Karpas-422 (cell line): ENCODE results near the gene AP3D1. TPM values are rescaled to one million over a fixed set of nuclear protein-coding genes. Genes with fewer than 3 reads are reported as not detected.

ENCODE experiments used
- DNase-seq: peaks from one replicate; pipeline ENCODE4 v3.0.0-alpha.2; 2015
- H2AFZ ChIP-seq: fragments of 200-600 bp; sonication (generic); 2 replicates; pipeline ENCODE4 v1.6.1; 2014; ENCODE audit warnings: antibody characterized with exemption, low read length, mixed read lengths
- H3K27ac ChIP-seq: fragments of 200-600 bp; sonication (generic); 2 replicates; pipeline ENCODE4 v1.5.1; 2014; ENCODE audit warnings: mild to moderate bottlenecking, low read length, moderate library complexity
- H3K27me3 ChIP-seq: fragments of 200-600 bp; sonication (generic); 2 replicates; pipeline ENCODE4 v1.6.1; 2014; ENCODE audit warnings: low read length, mixed read lengths
- H3K36me3 ChIP-seq: fragments of 200-600 bp; sonication (generic); 2 replicates; pipeline ENCODE4 v1.6.1; 2014; ENCODE audit warnings: low read length, mixed read lengths; ENCODE audit not compliant: insufficient read depth
- H3K4me1 ChIP-seq: fragments of 200-600 bp; sonication (generic); 2 replicates; pipeline ENCODE4 v1.6.1; 2014; ENCODE audit warnings: mild to moderate bottlenecking, low read length, mixed read lengths
- H3K4me2 ChIP-seq: fragments of 200-600 bp; sonication (generic); 2 replicates; pipeline ENCODE4 v1.6.1; 2014; ENCODE audit warnings: low read length, low read depth, mild to moderate bottlenecking; ENCODE audit not compliant: poor library complexity, severe bottlenecking
- H3K4me3 ChIP-seq: fragments of 200-600 bp; sonication (generic); 2 replicates; pipeline ENCODE4 v1.5.1; 2014; ENCODE audit warnings: mild to moderate bottlenecking, antibody characterized with exemption, low read length, mixed read lengths
- H3K79me2 ChIP-seq: fragments of 200-600 bp; sonication (generic); 2 replicates; pipeline ENCODE4 v1.6.1; 2014; ENCODE audit warnings: mild to moderate bottlenecking, low read length, mixed read lengths
- H3K9ac ChIP-seq: fragments of 200-600 bp; sonication (generic); 2 replicates; pipeline ENCODE4 v1.6.0; 2014; ENCODE audit warnings: low read length
- H3K9me2 ChIP-seq: fragments of 200-600 bp; sonication (generic), shearing (Covaris generic); replicated peaks from 2 replicates; pipeline ENCODE4 v1.6.0; 2014; ENCODE audit warnings: mild to moderate bottlenecking, low read length, moderate library complexity; ENCODE audit not compliant: insufficient read depth
- H3K9me3 ChIP-seq: fragments of 300-700, 200-600 bp; sonication (generic); 2 replicates; pipeline ENCODE4 v1.6.1; 2014; ENCODE audit warnings: low read length, mixed read lengths
- H4K20me1 ChIP-seq: fragments of 200-600 bp; sonication (generic); 2 replicates; pipeline ENCODE4 v1.6.1; 2014; ENCODE audit warnings: mild to moderate bottlenecking, antibody characterized with exemption, low read length, low read depth; ENCODE audit not compliant: insufficient read depth
- total RNA-seq: library from RNA; depleted of rRNA; stranded (reverse); fragments of >200 nt; shearing (Covaris generic); gene quantifications from 2 replicates; pipeline ENCODE4 v1.2.3, GENCODE V29; 2014; ENCODE audit warnings: low replicate concordance

AP3D1 gene
- total RNA-seq, 1 experiment from 2014 or later: 82.3 TPM

- Histone ChIP-seq H3K4me1 (no peaks in the 10 kb centered on the region), H3K9me2 (no peaks in the 10 kb centered on the region), H3K27ac (no peak overlapping the region), H3K4me3 (no peak overlapping the region), H3K9me3 (no peaks in the 10 kb centered on the region), H4K20me1 (no peaks in the 10 kb centered on the region), H3K36me3 (peaks cover 7% of the 10 kb centered on the region; the same call in 1 of the 2 replicates), H3K4me2 (no peak overlapping the region), H3K79me2 (no peaks in the 10 kb centered on the region), H3K9ac (no peak overlapping the region), H3K27me3 (no peaks in the 10 kb centered on the region), H2AFZ (no peak overlapping the region)
- no peak for DNase-seq
Observed at GRCh38 chr19:2122982-2123381, 28.4 kb downstream of the AP3D1 start.

- H3K79me2 ChIP-seq: no peaks in the 10 kb centered on the region
- H3K36me3 ChIP-seq: peaks cover 7% of the 10 kb centered on the region; the same call in 1 of the 2 replicates
- H3K9me3 ChIP-seq: no peaks in the 10 kb centered on the region
- no peak for DNase-seq
- no peak overlapping the region for H3K9ac ChIP-seq
- no peaks in the 10 kb centered on the region for H3K9me2 ChIP-seq
- no peak overlapping the region for H3K4me2 ChIP-seq
- H3K27ac ChIP-seq: no peak overlapping the region
- H3K4me1 ChIP-seq: no peaks in the 10 kb centered on the region
- H4K20me1 ChIP-seq: no peaks in the 10 kb centered on the region
- no peaks in the 10 kb centered on the region for H3K27me3 ChIP-seq
- H2AFZ ChIP-seq: no peak overlapping the region
- no peak overlapping the region for H3K4me3 ChIP-seq
Observed at GRCh38 chr19:2122251-2122650, 29.1 kb downstream of the AP3D1 start.

GRCh38 chr19:2121416-2122051, 29.8 kb downstream of the AP3D1 start:
- Histone ChIP-seq H3K4me1 (no peaks in the 10 kb centered on the region), H2AFZ (no peak overlapping the region), H3K9me3 (no peaks in the 10 kb centered on the region), H3K36me3 (peaks cover 7% of the 10 kb centered on the region; the same call in 1 of the 2 replicates), H3K4me3 (no peak overlapping the region), H4K20me1 (no peaks in the 10 kb centered on the region), H3K9me2 (no peaks in the 10 kb centered on the region), H3K27me3 (no peaks in the 10 kb centered on the region), H3K9ac (no peak overlapping the region), H3K79me2 (no peaks in the 10 kb centered on the region), H3K27ac (no peak overlapping the region), H3K4me2 (no peak overlapping the region)
- no peak for DNase-seq

- no peaks in the 10 kb centered on the region for H4K20me1 ChIP-seq
- no peak overlapping the region for H3K9ac ChIP-seq
Observed at GRCh38 chr19:2120821-2121220, 30.5 kb downstream of the AP3D1 start.

GRCh38 chr19:2119921-2120785, 31.2 kb downstream of the AP3D1 start:
- Histone ChIP-seq H3K36me3 (peaks cover 7% of the 10 kb centered on the region; the same call in 1 of the 2 replicates), H3K27ac (no peak overlapping the region), H3K4me2 (no peak overlapping the region), H4K20me1 (no peaks in the 10 kb centered on the region), H3K27me3 (no peaks in the 10 kb centered on the region), H2AFZ (no peak overlapping the region), H3K9me3 (no peaks in the 10 kb centered on the region), H3K4me1 (no peaks in the 10 kb centered on the region), H3K9me2 (no peaks in the 10 kb centered on the region), H3K79me2 (no peaks in the 10 kb centered on the region), H3K9ac (no peak overlapping the region), H3K4me3 (no peak overlapping the region)
- DNase-seq: no peak

More at GRCh38 chr19:2120821-2121220, 30.5 kb downstream of the AP3D1 start:
- Histone ChIP-seq H2AFZ (no peak overlapping the region), H3K4me2 (no peak overlapping the region), H3K9me3 (no peaks in the 10 kb centered on the region), H3K36me3 (peaks cover 7% of the 10 kb centered on the region; the same call in 1 of the 2 replicates), H3K27me3 (no peaks in the 10 kb centered on the region), H3K4me1 (no peaks in the 10 kb centered on the region), H3K27ac (no peak overlapping the region), H3K9me2 (no peaks in the 10 kb centered on the region), H3K79me2 (no peaks in the 10 kb centered on the region), H3K4me3 (no peak overlapping the region)
- no peak for DNase-seq

- Histone ChIP-seq H3K27me3 (no peaks in the 10 kb centered on the region), H3K79me2 (no peaks in the 10 kb centered on the region), H4K20me1 (no peaks in the 10 kb centered on the region), H3K9me3 (no peaks in the 10 kb centered on the region), H3K4me2 (no peak overlapping the region), H3K4me1 (no peaks in the 10 kb centered on the region), H3K9ac (no peak overlapping the region), H2AFZ (no peak overlapping the region), H3K36me3 (peaks cover 7% of the 10 kb centered on the region; the same call in 1 of the 2 replicates), H3K9me2 (no peaks in the 10 kb centered on the region), H3K4me3 (no peak overlapping the region), H3K27ac (no peak overlapping the region)
- DNase-seq: no peak
Observed at GRCh38 chr19:2118438-2118837, 32.9 kb downstream of the AP3D1 start.

- no peaks in the 10 kb centered on the region for H3K27me3 ChIP-seq
Observed at GRCh38 chr19:2117215-2117960, 34.0 kb downstream of the AP3D1 start.

GRCh38 chr19:2116507-2116906, 34.9 kb downstream of the AP3D1 start:
- H3K4me1 ChIP-seq: no peaks in the 10 kb centered on the region
- H3K4me2 ChIP-seq: no peak overlapping the region
- H3K36me3 ChIP-seq: peaks cover 12% of the 10 kb centered on the region
- H3K79me2 ChIP-seq: no peaks in the 10 kb centered on the region
- DNase-seq: no peak
- H3K9me3 ChIP-seq: no peaks in the 10 kb centered on the region
- no peaks in the 10 kb centered on the region for H4K20me1 ChIP-seq
- no peaks in the 10 kb centered on the region for H3K9me2 ChIP-seq
- no peaks in the 10 kb centered on the region for H3K27me3 ChIP-seq
- H3K27ac ChIP-seq: no peak overlapping the region
- H3K9ac ChIP-seq: no peak overlapping the region
- no peak overlapping the region for H3K4me3 ChIP-seq
- H2AFZ ChIP-seq: no peak overlapping the region

More at GRCh38 chr19:2117215-2117960, 34.0 kb downstream of the AP3D1 start:
- Histone ChIP-seq H3K9me3 (no peaks in the 10 kb centered on the region), H4K20me1 (no peaks in the 10 kb centered on the region), H3K4me3 (no peak overlapping the region), H3K4me2 (no peak overlapping the region), H3K4me1 (no peaks in the 10 kb centered on the region), H3K27ac (no peak overlapping the region), H3K9me2 (no peaks in the 10 kb centered on the region), H2AFZ (no peak overlapping the region), H3K79me2 (no peaks in the 10 kb centered on the region), H3K9ac (no peak overlapping the region), H3K36me3 (peaks cover 8% of the 10 kb centered on the region; the same call in 1 of the 2 replicates)
- DNase-seq: no peak
